22Rv1 (cell line): Measurements from ENCODE around the gene PXK.

Experiments used
- ZFX ChIP-seq: fragments of 450-650 bp; IDR thresholded peaks from 2 replicates; pipeline ENCODE4 v1.6.1; 2017; ENCODE audit warnings: antibody characterized with exemption, borderline replicate concordance
- TF ChIP-seq, protein P1 (sequence below): fragments of 450-650 bp; IDR thresholded peaks from 2 replicates; pipeline ENCODE4 v1.5.1; 2017; ENCODE audit warnings: mild to moderate bottlenecking

DNA sequence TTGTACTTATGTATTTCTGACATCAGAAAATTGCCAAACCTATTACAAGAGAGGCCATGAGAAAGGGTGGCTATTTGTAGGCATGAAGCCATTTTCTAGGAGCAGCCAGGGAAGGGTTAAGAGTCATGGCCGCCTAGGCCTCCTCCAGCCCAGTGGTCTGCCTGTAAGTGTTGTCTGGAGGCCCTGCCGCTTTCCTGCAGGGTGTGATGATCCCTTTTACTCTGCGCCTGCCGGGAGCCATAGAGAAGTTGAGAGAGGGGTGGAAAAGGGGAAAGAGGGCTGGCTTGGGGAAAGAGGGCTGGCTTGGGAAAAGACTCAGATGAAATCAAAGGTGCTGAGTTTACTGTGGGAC, 130.1 kb downstream of the PXK start:
- TF ChIP-seq, protein P1, sequence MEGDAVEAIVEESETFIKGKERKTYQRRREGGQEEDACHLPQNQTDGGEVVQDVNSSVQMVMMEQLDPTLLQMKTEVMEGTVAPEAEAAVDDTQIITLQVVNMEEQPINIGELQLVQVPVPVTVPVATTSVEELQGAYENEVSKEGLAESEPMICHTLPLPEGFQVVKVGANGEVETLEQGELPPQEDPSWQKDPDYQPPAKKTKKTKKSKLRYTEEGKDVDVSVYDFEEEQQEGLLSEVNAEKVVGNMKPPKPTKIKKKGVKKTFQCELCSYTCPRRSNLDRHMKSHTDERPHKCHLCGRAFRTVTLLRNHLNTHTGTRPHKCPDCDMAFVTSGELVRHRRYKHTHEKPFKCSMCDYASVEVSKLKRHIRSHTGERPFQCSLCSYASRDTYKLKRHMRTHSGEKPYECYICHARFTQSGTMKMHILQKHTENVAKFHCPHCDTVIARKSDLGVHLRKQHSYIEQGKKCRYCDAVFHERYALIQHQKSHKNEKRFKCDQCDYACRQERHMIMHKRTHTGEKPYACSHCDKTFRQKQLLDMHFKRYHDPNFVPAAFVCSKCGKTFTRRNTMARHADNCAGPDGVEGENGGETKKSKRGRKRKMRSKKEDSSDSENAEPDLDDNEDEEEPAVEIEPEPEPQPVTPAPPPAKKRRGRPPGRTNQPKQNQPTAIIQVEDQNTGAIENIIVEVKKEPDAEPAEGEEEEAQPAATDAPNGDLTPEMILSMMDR, result no peak
- no peak for TF ChIP-seq ZFX
